HG02852 (cell line): Measurements from ENCODE around the gene CEACAM1.
"Not testable (repeated sequence)": the region's sequence is repeated elsewhere in the genome, so short reads cannot be mapped to it uniquely, and the experiment has no call there.

ENCODE experiments used
- ATAC-seq: cut with Tn5 transposase; IDR thresholded peaks from one replicate; pipeline ENCODE4 v1.9.1; 2021; ENCODE audit warnings: mild to moderate bottlenecking, moderate library complexity; ENCODE audit not compliant: unreplicated experiment

CEACAM1 gene

DNA sequence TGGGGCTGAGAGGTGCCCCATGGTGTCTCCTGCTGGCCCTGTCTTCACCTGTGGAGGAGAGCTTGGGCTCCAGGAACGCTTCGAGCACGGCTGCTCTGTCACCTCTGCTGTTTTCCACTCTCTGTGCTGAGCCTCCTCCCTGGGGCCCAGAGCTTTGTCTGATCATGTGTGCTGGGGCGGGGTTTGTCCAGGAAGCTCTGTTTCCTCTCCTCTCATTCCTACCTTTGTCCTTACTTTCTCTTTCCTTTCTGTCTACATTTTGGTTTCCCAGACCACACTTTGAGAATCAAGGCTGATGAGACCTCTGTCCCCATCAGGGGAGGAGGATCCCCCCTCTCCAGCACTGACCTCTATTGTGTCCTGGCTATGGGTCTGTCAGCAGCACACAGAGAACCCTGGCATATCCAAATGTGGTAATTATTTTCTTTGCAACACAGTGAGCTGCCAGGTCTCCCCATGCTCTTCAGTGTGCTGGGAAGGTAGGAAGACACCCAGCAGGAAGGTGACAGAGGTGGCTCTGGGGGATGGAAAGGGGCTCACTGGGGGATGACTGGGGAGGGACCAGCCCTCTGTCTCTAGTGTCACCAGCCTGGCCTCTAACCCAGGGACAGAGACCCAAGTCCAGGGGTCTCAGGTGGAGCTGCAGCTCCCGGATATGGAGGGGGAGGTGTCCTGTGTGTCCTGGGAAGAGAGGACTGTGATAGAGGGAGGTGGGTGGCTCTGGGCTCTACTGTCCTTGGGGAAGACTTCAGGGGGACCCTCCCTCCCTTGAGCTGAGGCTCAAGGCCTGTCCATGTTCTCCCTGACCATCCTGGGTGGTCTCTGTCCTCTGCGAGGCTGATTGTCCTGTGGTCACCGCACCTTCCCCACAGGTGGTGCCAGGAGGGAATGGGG is at the start of gene CEACAM1:
Gene CEACAM1 (minus strand): TSS at position 128 of the 894 bp plus-strand sequence. CDS start 107 bp downstream, at position 21.
- no peak for ATAC-seq

DNA sequence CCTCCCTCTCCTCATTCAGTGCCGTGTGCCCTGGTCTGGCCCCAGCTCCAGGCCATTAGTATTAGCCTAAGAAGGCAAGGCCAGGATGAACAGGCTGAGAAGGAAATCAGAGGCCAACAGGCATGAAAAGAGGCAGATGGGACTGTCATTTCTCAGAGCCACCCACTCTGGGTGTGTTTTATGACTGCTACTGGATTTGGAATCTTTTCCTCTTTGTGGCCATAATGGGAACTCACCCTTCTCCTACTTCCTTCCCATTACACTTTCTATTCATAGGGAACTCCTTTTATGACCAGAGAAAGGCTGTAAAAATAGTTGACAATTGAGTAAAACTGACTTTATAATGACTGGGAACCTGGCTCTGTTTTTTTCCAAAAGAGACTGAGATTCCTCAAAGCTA is 48.7 kb upstream of the CEACAM1 start:
- no peak for ATAC-seq

DNA sequence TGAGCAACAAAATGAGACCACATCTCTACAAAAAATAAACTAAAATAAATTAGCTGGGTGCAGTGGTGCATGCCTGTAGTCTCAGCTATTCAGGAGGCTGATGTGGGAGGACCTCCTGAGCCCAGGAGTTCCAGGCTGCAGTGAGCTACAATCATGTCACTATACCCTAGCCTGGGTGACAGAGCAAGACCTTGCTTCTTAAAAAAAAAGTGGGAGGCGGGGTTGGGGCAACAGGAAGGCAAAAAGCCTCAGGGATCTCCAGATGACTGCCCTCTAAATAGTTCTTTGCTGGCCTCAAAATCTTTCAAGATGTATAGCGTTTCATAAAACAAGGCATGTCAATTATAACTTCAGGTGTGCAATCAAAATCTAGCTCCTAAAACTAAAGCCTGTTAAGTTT is 48.0 kb upstream of the CEACAM1 start:
- ATAC-seq, result no peak

DNA sequence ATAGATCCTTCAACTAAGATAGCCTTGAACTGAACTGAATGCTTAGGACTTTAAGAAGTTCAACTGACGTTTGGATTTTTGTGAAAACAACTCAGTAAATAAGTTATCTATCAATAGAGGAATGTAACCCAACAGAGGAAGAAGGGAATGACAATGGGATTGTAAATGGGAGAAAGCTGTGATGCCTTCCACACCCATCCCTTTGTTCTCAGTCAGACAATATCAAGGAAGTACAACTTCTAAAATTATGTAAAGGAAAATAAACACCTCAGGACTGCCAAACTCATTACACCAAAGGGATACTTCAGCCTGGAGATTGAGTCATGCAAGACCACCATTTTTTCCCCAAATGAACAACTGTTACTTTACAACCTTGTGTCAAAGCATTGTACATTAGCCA is 45.4 kb upstream of the CEACAM1 start:
- no peak for ATAC-seq

DNA sequence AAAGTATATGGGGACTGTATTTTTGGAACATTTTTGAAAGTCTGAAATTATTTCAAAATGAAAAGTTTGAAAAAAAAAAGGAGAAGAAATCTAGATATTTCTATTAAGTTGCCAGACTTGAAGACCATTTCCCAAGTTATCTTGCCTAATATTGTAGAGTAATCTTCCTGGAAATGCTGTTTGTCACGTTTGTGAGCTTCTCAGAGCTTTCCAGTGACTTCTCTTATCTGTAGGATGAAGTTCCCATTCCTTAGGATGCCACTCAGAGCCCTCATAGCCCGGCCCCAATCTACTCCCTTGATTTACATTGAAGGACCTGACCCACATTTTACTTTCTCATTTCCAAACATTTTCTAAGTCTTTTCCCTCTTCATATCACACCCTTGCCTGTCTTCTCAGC is 42.8 kb upstream of the CEACAM1 start:
- ATAC-seq, result no peak

DNA sequence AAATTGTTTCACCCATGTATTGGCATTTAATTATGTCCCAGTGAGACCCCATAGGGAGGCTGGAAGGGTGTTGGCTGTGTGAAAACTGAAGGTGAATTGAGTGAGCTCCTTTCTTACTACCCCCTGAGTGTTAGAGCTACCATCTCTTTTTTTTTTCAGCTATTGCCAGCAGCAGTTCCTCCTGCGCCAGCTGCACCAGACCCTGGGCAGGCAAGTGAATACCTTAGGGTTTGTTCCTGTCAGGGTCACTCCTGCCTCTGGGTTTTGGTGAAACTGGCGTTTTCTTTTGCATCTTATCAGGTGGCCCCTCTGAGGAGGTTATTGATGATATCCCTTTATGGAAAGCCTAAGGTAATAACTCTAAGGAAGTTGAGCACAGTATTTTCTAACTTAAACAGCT is 40.9 kb upstream of the CEACAM1 start:
- ATAC-seq, result no peak

DNA sequence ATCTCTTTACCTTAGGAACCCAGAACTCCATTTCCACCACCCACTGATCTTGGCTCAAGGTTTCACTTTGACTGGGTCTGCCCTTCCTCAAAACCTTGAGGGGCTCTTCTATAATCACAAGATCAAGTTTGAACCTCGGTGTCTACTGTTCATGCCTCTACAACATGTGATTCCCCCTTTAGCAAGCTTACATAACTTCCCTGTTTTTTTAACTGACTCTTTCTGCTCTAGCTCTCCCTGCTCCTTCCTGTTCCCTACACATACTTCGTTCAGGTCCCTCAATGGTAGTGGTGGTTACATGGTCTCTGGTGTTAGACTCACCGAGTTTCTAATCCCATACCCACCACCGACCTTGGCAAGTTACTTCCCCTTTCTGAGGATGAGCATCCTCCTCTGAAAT is 39.7 kb upstream of the CEACAM1 start:
- no peak for ATAC-seq

DNA sequence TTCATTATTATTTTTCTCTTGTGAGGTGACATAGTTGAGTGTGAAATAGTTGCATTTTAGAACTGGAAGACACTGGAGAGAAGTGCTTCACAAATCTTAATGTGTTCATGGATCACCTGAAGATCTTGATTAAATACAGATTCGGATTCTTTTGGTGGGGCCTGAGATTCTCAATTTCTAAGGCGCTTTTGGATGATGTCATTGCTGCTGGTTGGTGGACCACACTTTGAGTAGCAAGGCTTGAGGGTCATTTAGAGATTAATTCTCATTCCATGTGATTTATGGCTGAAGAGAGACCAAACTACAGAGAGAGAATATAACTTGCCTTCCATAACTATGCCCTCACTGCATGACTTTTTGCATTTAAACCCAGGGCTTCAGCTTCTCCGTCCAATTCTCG is 39.3 kb upstream of the CEACAM1 start:
- ATAC-seq, result no peak

DNA sequence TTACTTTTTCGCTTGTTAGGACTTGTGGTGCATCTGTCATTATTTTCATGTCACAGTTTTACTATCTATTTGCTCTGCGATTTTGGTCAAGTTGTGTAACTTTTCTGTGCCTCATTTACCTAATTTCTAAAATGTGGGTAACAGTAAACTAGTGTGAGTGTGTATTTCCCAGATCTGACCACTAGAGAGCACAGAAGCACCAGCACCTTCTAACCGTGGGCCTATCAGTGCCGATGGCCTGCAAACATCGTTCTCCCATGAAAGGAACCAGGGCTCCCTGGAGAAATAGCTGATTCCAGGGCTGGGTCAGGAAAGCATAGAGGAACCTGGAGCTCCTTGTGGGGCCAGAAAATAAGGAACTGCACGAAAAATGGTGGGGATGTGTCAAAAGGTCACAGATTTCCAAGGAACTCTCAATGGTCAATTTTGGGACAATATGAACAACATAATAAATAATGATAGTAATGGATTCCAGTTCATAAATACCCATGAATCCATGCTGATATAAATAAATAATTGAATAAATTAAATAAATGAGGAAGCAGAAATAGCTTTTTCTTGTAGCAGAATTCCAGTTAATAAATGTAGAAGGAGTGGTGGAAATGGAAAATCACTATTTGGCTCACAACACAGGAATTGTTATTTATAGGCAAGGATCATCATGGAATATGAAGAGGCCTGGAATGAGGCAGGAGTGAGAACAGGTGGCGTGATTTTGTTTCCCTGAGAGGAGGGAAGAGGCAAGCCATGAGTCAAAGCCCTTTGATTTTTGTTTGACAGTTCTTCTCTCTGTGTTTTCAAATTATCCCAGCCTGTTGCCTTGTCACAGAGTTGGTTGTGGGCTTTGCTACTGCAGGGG is 35.3 kb upstream of the CEACAM1 start:
- no peak for ATAC-seq

DNA sequence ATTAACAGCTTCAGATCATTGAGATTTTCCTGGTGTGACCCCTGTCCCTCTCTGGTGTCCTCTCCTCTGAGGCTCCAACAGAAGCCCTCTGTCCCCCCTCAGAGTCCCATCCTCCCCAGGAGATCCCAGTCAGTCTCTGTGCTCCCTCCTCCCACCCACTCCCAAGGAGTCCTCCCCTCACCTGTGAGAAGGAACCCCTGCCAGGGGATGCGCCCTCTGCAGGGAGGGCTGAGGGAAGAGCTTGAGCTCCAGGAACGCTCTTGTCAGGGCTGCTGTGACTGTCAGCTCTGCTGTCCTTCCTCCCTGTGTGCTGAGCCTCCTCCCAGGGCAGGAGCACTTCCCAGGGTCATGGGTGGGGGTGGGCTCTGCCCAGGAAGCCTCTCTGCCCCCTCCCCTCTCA is 33.2 kb upstream of the CEACAM1 start:
- ATAC-seq, result no peak

DNA sequence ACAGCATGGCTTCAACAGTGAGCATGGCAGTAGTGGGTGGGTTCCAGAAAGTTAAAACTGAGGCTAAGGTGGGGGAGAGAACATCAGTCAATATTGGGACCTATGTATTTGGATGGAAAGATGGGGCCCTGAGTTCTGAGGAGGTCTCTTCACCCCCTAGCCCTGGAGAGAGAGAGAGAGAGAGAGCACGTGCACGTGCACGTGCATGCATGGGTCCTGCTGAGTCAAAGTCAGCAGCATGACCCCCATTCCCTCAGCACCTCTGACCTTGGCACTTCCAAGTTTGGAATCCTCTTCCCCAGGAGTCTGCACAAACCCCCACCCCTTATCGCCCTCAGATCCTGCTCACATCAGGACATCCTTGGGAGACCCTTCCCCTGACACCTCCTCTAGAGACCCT is 32.5 kb upstream of the CEACAM1 start:
- ATAC-seq, result no peak

DNA sequence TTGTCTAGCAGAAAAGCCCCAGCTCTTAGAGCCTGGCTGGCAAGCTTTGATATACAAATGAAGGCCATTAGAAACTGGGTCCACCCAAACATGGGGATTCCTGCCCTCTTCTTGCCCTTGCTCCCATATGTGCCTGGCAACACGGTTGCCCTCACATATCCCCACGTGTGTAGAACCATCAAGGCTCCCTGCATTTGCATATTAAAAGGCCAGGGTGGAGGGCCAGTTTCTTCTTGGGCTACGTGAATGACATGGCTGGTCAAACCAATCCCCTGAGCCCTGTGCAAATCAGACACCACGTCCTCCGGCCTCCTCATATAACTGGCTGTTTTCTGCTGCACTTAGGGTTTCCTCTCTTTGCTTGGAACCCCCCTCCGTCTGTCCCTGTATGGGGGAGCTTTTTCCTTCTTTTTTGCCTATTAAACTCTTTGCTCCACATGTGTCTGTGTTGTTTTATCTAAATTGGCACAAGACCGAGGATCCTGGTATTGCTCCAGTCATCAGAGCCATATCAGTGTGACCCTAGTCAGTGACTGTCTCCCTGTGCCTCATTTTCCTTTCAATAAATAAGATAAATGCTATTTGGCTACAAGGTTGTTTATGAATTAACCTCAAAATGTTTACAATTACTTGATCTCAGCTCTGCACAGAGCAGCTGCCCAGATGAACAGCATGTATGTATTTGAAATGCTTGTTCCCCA is 30.3 kb upstream of the CEACAM1 start:
- ATAC-seq, result no peak

DNA sequence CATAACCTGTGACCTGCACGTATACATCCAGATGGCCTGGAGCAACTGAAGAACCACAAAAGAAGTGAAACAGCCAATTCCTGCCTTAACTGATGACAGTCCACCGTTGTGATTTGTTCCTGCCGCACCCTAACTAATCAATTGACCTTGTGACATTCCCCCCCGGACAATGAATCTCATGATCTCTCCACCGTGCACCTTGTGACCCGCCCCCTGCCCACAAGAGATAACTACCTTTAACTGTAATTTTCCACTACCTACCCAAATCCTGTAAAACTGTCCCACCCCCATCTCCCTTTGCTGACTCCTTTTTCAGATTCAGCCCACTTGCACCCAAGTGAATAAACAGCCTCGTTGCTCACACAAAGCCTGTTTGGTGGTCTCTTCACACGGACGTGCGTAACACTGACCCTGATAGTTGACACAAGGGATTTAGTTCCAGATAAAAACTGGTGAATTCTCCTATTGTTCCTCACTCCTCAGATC is 29.1 kb upstream of the CEACAM1 start:
- not testable (repeated sequence) for ATAC-seq

DNA sequence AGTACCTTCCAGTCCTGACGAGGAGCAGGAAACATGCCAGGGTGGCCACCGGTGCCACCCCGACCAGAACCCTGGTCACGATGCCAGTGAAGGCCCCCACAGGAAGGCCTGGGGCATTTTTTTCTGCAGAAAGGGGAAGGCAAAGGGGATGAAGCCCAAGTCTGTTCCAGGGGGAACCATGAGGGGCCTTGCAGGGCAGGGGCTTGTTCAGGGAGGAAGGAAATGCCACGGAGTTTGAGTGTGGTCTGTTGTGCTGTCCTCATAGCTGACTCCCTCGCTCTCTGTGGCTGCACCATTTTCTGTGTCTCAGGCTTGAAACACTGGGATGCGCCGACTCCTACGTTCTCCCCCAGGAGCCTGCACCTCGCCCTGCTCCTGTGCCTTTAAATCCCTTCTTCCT is 27.5 kb upstream of the CEACAM1 start:
- ATAC-seq, result no peak

DNA sequence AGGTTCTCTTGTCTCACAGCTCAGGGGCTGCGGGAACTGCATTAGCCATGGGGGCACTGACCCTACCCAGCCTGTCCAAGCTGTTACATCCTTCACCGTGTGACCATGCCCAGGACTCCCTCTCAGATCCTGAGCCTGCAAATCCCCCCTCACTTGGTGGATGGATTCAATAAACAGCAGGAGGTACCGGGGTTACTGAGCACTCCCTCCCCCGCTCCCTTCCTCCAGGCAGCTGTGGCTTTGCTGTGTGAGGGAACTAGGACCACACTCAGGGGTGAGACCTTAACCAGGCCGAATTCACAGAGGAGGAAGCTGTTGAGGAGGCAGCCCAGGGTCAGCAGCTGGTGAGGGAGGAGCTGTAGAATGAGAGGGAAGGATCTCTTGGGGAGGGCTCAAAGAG is 27.0 kb upstream of the CEACAM1 start:
- ATAC-seq, result no peak

DNA sequence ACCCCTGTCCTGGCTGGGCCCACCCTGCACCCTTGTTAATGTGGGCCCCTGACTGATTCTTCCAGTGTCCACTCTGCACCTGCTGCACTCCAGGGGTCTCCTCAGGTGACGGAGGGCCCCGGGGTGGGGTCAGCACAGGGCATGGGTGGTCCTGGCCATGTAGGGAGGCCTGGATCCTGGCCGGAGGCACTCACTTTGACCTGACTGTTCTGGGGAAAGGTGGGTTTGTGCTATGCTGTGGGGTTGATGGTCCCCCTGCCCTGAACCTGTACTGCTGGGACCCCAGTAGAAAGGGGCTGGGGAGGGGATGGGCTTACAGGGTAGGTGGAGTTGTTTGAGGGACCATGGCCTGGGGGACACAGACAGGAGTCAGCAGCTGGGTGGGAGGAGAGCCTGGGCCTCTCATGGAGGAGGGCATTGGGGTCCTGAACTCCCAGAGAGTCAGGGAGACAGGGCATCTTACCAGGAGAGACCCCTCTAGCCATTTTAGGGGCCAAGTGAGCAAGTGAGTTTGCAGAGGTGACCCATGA is 25.8 kb upstream of the CEACAM1 start:
- ATAC-seq, result no peak

DNA sequence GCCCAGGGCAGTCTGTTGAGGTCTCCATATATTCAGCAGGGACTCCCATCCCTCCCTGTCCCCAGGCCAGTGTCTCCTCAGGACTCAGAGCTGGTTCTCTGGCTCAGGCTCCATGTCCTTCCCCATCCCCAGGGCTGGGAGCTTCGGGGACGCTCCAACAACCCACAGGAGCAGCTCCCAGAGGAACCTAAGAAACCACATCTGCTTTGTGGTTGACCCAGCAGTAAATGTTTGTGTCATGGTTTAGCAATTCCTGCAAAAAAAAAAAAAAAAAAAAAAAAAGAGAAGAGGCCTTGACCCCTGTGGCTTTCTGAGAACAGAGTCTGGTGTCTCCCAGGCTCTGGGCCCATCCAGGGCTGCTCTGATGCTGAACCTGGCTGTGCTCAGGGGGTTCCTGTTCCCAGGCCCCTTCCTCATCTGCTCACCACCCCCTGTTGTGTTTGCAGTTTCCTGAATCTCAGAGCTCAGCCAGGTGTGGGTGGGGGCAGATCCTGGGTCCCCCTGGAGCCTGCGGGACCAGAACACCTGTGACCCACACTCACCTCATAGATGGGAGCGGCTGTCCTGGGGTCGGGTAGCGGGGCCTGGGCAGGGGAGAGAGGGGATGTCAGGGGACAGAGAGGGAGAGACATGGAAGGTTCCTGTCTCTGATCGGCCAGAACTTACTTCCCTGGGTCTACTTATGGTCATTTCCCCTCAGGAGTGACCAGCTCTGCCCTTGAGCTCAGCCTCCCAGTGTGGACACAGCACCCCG is 25.2 kb upstream of the CEACAM1 start:
- ATAC-seq, result no peak

DNA sequence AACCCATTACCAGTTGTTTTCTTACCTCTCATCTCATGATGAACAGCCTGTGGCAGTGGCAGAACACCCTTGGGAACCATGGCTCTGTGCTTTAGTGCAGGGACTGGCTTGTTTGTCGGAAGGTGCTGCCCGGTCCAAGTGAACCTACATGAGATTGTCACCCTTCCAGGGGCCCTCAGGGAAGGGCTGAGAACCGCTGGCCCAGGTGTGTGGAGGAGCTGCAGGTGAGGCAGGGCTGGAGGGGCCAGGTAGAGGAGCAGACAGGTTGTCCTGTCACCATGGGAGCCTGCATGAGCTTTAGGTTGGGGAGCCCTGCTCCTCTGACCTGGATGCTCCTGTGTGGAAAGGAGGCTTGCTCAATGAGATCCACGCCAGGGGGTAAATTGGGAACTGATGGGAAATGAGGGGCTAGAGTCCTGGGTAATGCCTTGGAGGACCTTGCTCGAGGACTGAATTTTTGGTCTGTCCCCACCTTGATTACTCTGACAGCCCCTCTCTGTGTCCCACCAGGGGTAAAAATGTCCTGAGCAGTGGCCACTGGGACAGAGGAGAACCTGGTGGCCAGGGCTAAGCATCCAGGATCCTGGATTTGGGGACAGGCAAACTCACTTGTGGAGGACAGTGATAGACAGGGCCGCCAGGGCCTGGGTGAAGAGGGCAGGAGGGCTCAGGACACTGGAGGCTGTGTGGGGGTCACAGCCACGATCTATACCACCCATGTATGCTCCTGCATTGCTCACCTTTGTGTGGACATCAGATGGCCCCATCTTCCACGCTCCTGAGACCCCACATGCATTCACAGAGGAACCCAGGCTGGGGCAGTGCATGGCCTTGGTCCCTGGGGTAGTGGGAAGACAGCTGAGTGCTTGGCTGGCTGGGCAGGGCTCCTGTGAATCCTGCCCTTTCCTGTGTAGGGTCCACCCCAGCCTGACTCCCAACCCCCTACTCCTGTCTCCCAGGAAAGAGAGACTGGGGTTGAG is 24.1 kb upstream of the CEACAM1 start:
- ATAC-seq, result no peak

DNA sequence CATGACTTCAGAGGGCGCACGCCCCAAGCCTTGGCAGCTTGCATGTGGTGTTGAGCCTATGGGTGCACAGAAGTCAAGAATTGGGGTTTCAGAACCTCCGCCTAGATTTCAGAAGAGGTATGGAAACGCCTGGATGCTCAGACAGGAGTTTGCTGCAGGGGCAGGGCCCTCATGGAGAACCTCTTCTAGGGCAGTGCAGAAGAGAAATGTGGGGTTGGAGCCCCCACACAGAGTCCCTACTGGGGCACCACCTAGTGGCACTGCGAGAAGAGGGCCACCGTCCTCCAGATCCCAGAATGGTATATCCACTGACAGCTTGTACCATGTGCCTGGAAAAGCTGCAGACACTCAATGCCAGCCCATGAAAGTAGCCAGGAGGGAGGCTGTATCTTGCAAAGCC is 22.2 kb upstream of the CEACAM1 start:
- ATAC-seq, result not testable (repeated sequence)
